Loucy (cell line): ENCODE measurements around the gene TTF2.

Experiments
- H2AFZ ChIP-seq: fragments of 200-600 bp; sonication (generic); 2 replicates; pipeline ENCODE4 v1.6.0; 2016; ENCODE audit warnings: antibody characterized with exemption, mild to moderate bottlenecking, low read length, moderate library complexity
- H3F3A ChIP-seq: fragments of 200-600 bp; 2 replicates; pipeline ENCODE4 v1.6.0; 2016; ENCODE audit warnings: antibody characterized with exemption, low read depth, mild to moderate bottlenecking
- H3K27me3 ChIP-seq: fragments of 200-600 bp; sonication (generic); 2 replicates; pipeline ENCODE4 v1.6.1; 2014; ENCODE audit warnings: low read length, mild to moderate bottlenecking; ENCODE audit not compliant: insufficient read depth, poor library complexity, severe bottlenecking
- H3K36me3 ChIP-seq: fragments of 200-600 bp; sonication (generic); 2 replicates; pipeline ENCODE4 v1.6.1; 2016; ENCODE audit warnings: low read length; ENCODE audit not compliant: insufficient read depth
- H3K4me1 ChIP-seq: fragments of 200-600 bp; sonication (generic); 2 replicates; pipeline ENCODE4 v1.5.1; 2014; ENCODE audit warnings: low read length, mild to moderate bottlenecking; ENCODE audit not compliant: insufficient read depth, poor library complexity, severe bottlenecking
- H3K4me2 ChIP-seq: fragments of 200-600 bp; sonication (generic); 2 replicates; pipeline ENCODE4 v1.6.0; 2014; ENCODE audit warnings: antibody characterized with exemption, low read length, low read depth, mild to moderate bottlenecking; ENCODE audit not compliant: poor library complexity, severe bottlenecking
- H3K4me3 ChIP-seq: fragments of 200-600 bp; sonication (generic); 2 replicates; pipeline ENCODE4 v1.5.1; 2014; ENCODE audit warnings: low read length, mild to moderate bottlenecking, mixed read lengths; ENCODE audit not compliant: poor library complexity, severe bottlenecking
- H3K79me2 ChIP-seq: fragments of 200-600 bp; sonication (generic); 2 replicates; pipeline ENCODE4 v1.6.1; 2014; ENCODE audit warnings: low read length; ENCODE audit not compliant: insufficient read depth
- H3K9ac ChIP-seq: fragments of 200-600 bp; sonication (generic); 2 replicates; pipeline ENCODE4 v1.6.0; 2014; ENCODE audit warnings: mild to moderate bottlenecking, low read depth, low read length, moderate library complexity; ENCODE audit not compliant: poor library complexity, severe bottlenecking
- H3K9me2 ChIP-seq: fragments of 200-600 bp; sonication (generic); replicated peaks from 2 replicates; pipeline ENCODE4 v1.6.1; 2016; ENCODE audit warnings: low read depth, low read length, mixed read lengths
- H3K9me3 ChIP-seq: fragments of 200-600 bp; sonication (generic); 2 replicates; pipeline ENCODE4 v1.6.1; 2014; ENCODE audit warnings: mild to moderate bottlenecking, antibody characterized with exemption, low read length, low read depth; ENCODE audit not compliant: insufficient read depth
- H4K20me1 ChIP-seq: fragments of 200-600 bp; sonication (generic); 2 replicates; pipeline ENCODE4 v1.6.0; 2014; ENCODE audit warnings: antibody characterized with exemption, low read length, mild to moderate bottlenecking; ENCODE audit not compliant: insufficient read depth, poor library complexity, severe bottlenecking
- CTCF ChIP-seq: fragments of 200-600 bp; sonication (generic); conservative IDR thresholded peaks from 2 replicates; pipeline ENCODE4 v1.5.1; 2014; ENCODE audit warnings: mild to moderate bottlenecking, antibody characterized with exemption, low read length
- EZH2phosphoT487 ChIP-seq: fragments of 200-600 bp; IDR thresholded peaks from 2 replicates; pipeline ENCODE4 v1.6.1; 2018; ENCODE audit warnings: antibody characterized with exemption, mild to moderate bottlenecking, moderate library complexity, borderline replicate concordance

TTF2 gene

GRCh38 chr1:117030271-117030877, 29.8 kb upstream of the TTF2 start:
- Histone ChIP-seq H3F3A (no peaks in the 10 kb centered on the region), H3K27me3 (no peaks in the 10 kb centered on the region), H3K9me3 (no peaks in the 10 kb centered on the region), H2AFZ (no peak overlapping the region), H3K79me2 (no peaks in the 10 kb centered on the region), H3K9ac (no peak overlapping the region), H3K4me3 (no peak overlapping the region), H4K20me1 (no peaks in the 10 kb centered on the region), H3K4me2 (no peak overlapping the region), H3K9me2 (no peaks in the 10 kb centered on the region), H3K36me3 (no peaks in the 10 kb centered on the region), H3K4me1 (no peaks in the 10 kb centered on the region)
- TF ChIP-seq CTCF, result no peak
- no peak for TF ChIP-seq EZH2phosphoT487

- Histone ChIP-seq H3K9me3 (no peaks in the 10 kb centered on the region), H3K9me2 (no peaks in the 10 kb centered on the region), H3K9ac (no peak overlapping the region), H3K4me1 (no peaks in the 10 kb centered on the region), H3K4me3 (no peak overlapping the region), H3K4me2 (no peak overlapping the region), H4K20me1 (no peaks in the 10 kb centered on the region), H3K36me3 (no peaks in the 10 kb centered on the region), H3F3A (no peaks in the 10 kb centered on the region), H2AFZ (no peak overlapping the region), H3K27me3 (no peaks in the 10 kb centered on the region), H3K79me2 (no peaks in the 10 kb centered on the region)
- no peak for TF ChIP-seq EZH2phosphoT487
- TF ChIP-seq CTCF, result no peak
Observed at GRCh38 chr1:117032266-117032665, 27.9 kb upstream of the TTF2 start.

GRCh38 chr1:117032681-117033539, 27.2 kb upstream of the TTF2 start:
- no peaks in the 10 kb centered on the region for H3K79me2 ChIP-seq
- no peaks in the 10 kb centered on the region for H3K9me2 ChIP-seq
- H3K9ac ChIP-seq, result no peak overlapping the region
- H4K20me1 ChIP-seq, result no peaks in the 10 kb centered on the region
- TF ChIP-seq EZH2phosphoT487, result no peak
- TF ChIP-seq CTCF, result no peak
- H3K27me3 ChIP-seq, result no peaks in the 10 kb centered on the region
- no peaks in the 10 kb centered on the region for H3K9me3 ChIP-seq
- no peak overlapping the region for H3K4me2 ChIP-seq
- no peak overlapping the region for H3K4me3 ChIP-seq
- no peaks in the 10 kb centered on the region for H3K4me1 ChIP-seq
- no peaks in the 10 kb centered on the region for H3F3A ChIP-seq
- no peaks in the 10 kb centered on the region for H3K36me3 ChIP-seq
- no peak overlapping the region for H2AFZ ChIP-seq
